GM10266 (cell line): ENCODE results near the gene TAF1C.

ENCODE experiments used
- DNase-seq: peaks from one replicate; pipeline ENCODE4 v3.0.0; 2012; ENCODE audit errors: extremely low spot score
- TF ChIP-seq, protein P1 (sequence below): IDR thresholded peaks from 2 replicates; pipeline ENCODE4 v1.5.1; 2012; ENCODE audit warnings: mild to moderate bottlenecking, low read depth; ENCODE audit not compliant: control insufficient read depth, insufficient read depth; ENCODE audit errors: missing control alignments

Gene TAF1C

DNA sequence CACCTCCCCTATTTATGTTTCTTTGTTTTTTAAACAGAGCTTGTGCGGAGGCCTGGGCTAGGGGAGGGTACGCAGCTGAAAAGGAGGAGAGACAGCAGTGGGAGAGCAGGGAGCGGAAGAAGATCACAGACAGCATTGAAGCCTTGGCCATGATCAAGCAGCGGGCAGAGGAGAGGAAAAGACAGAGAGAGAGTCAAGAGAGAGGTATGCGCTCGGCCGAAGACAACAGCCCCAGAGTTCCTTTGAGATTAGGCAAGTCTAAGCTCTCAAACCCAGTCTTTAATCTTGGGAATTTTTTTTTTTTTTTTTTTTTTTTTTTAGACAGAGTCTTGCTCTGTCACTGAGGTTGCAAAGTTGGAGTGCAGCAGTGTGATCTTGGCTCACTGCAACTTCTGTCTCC lies 21.1 kb downstream of the TAF1C start:
- no peak for DNase-seq
- TF ChIP-seq, protein P1, sequence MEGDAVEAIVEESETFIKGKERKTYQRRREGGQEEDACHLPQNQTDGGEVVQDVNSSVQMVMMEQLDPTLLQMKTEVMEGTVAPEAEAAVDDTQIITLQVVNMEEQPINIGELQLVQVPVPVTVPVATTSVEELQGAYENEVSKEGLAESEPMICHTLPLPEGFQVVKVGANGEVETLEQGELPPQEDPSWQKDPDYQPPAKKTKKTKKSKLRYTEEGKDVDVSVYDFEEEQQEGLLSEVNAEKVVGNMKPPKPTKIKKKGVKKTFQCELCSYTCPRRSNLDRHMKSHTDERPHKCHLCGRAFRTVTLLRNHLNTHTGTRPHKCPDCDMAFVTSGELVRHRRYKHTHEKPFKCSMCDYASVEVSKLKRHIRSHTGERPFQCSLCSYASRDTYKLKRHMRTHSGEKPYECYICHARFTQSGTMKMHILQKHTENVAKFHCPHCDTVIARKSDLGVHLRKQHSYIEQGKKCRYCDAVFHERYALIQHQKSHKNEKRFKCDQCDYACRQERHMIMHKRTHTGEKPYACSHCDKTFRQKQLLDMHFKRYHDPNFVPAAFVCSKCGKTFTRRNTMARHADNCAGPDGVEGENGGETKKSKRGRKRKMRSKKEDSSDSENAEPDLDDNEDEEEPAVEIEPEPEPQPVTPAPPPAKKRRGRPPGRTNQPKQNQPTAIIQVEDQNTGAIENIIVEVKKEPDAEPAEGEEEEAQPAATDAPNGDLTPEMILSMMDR, result no peak

DNA sequence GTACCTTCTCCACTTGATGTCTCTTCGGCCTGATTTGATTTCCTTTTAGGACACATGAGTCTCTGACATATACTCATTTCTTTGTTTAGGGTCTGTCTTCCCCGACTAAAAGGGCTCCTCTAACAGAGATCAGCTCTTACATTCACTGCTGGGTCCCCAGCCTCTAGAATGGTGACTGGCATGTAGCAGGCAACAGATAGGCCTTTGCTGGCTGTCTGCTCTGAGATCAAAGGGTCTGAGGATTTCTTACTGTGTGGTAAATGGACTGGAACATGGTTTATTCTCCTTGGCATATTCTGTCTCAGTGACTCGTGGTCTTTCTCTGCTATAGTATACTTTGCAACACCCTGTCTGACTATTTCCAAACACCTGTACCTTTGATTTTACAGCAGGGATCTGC lies 25.1 kb downstream of the TAF1C start:
- TF ChIP-seq, protein P1, result no peak
- DNase-seq, result no peak

GRCh38 chr16:84161037-84161436 lies 25.8 kb downstream of the TAF1C start:
- no peak for DNase-seq
- TF ChIP-seq, protein P1, result no peak

GRCh38 chr16:84159800-84160199 lies 27.1 kb downstream of the TAF1C start:
- TF ChIP-seq, protein P1, result no peak
- no peak for DNase-seq

- TF ChIP-seq, protein P1, result no peak
- DNase-seq, result no peak
These were observed 27.9 kb downstream of the TAF1C start for GRCh38 chr16:84159007-84159406.

DNA sequence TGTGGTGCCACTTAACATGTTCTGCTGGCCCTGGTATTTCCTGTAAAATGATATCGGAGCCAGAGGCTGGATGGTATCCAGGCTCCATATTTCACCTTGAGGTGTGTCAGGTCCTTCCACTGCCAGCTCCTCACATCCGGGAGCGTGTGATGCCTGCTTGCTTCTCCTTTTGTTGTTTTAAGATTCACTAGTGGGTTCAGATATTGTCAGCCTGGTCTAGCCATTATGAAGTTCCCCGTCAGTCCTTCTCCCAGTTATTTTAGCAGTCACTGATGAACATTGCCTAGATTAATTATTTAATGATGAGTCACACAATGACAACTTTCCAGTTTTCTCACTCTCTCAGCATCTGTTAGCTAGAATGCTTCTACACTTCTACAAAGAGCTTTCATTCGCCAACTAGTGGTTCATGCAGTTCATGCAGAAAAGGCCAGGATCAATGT lies 30.5 kb downstream of the TAF1C start:
- DNase-seq, result no peak
- TF ChIP-seq, protein P1, result no peak

GRCh38 chr16:84155771-84156170 lies 31.1 kb downstream of the TAF1C start:
- DNase-seq, result no peak
- TF ChIP-seq, protein P1, result no peak
